AG09319 (cell line): ENCODE results near the gene POMT1.
"Not testable (repeated sequence)": the region's sequence is repeated elsewhere in the genome, so short reads cannot be mapped to it uniquely, and the experiment has no call there.

Source experiments
- DNase-seq: peaks from one replicate; pipeline ENCODE4 v3.0.0-alpha.2; 2010; ENCODE audit warnings: low read depth; ENCODE audit errors: extremely low read depth
- CTCF ChIP-seq: IDR thresholded peaks from 2 replicates; pipeline ENCODE4 v1.5.1; 2011; ENCODE audit warnings: low read depth, mild to moderate bottlenecking, inconsistent platforms, low read length, moderate library complexity

POMT1 gene

GRCh38 chr9:131500939-131501541 lies 1.7 kb upstream of the POMT1 start:
- no peak for DNase-seq
- TF ChIP-seq CTCF: no peak

- DNase-seq: no peak
- TF ChIP-seq CTCF: peak; percentile 3
These were observed 1.1 kb downstream of the POMT1 start for GRCh38 chr9:131503626-131504465.

GRCh38 chr9:131505012-131505411 lies 2.3 kb downstream of the POMT1 start:
- no peak for DNase-seq
- no peak for TF ChIP-seq CTCF

GRCh38 chr9:131511416-131511815 lies 8.7 kb downstream of the POMT1 start:
- DNase-seq: no peak
- no peak for TF ChIP-seq CTCF

GRCh38 chr9:131511880-131512279 lies 9.2 kb downstream of the POMT1 start:
- DNase-seq: no peak
- TF ChIP-seq CTCF: no peak

GRCh38 chr9:131513177-131513576 lies 10.5 kb downstream of the POMT1 start:
- DNase-seq: no peak
- TF ChIP-seq CTCF: no peak

- not testable (repeated sequence) for DNase-seq
These were observed 12.9 kb downstream of the POMT1 start for GRCh38 chr9:131515559-131516031.
